Esophagus muscularis mucosa (tissue), 4 donors: ENCODE measurements around the gene SARS1. TPM values are rescaled to one million over a fixed set of nuclear protein-coding genes. Genes with fewer than 3 reads are reported as not detected.

Source experiments
- DNase-seq: peaks from one replicate; pipeline ENCODE4 v3.0.0-alpha.2; 2017; ENCODE audit errors: extremely low spot score
- H3K27ac ChIP-seq, 4 donors: fragments of 200-600 bp; sonication (generic); replicated peaks in 1 of 4; 1 replicate in 3 of 4; 2 replicates in 1 of 4; pipeline ENCODE4 v1.5.1; 2016 to 2019; ENCODE audit warnings: mild to moderate bottlenecking in 1 of 4
- H3K27me3 ChIP-seq, 4 donors: fragments of 200-600 bp; sonication (generic); one replicate each; pipeline versions ENCODE4 v1.5.1 to v1.6.0; 2016 to 2019
- H3K36me3 ChIP-seq, 4 donors: fragments of 200-600 bp; sonication (generic); one replicate each; pipeline ENCODE4 v1.5.1; 2016 to 2019
- H3K4me1 ChIP-seq, 4 donors: fragments of 200-600 bp; sonication (generic); one replicate each; pipeline ENCODE4 v1.5.1; 2016 to 2019
- H3K4me3 ChIP-seq, 4 donors: fragments of 200-600 bp; sonication (generic); 1 replicate in 2 of 4; 2 replicates in 2 of 4; pipeline ENCODE4 v1.5.1; 2016 to 2019; ENCODE audit warnings: mild to moderate bottlenecking in 4 of 4, moderate library complexity in 1 of 4
- H3K9me3 ChIP-seq, 4 donors: fragments of 200-600 bp; sonication (generic); 1 replicate in 3 of 4; 2 replicates in 1 of 4; pipeline ENCODE4 v1.5.1; 2016 to 2019
- CTCF ChIP-seq, 3 experiments: fragments of 200-600 bp in 2 of 3; fragments of 450-650 bp in 1 of 3; sonication (generic) in 2 of 3; IDR thresholded peaks; one replicate each; pipeline ENCODE4 v1.5.1; 2017 to 2019; ENCODE audit warnings: antibody characterized with exemption in 3 of 3, mild to moderate bottlenecking in 2 of 3, moderate library complexity in 1 of 3
- EP300 ChIP-seq: sonication (generic); formaldehyde crosslinking; IDR thresholded peaks from one replicate; pipeline ENCODE4 v1.6.1; 2017; ENCODE audit warnings: antibody characterized with exemption
- POLR2A ChIP-seq: fragments of 450-650 bp; IDR thresholded peaks from one replicate; pipeline ENCODE4 v1.6.1; 2017; ENCODE audit warnings: antibody characterized with exemption, moderate library complexity, mild to moderate bottlenecking, low read depth
- POLR2AphosphoS5 ChIP-seq, 2 donors: sonication (generic); formaldehyde crosslinking; IDR thresholded peaks; one replicate each; pipeline ENCODE4 v1.6.1; 2017; ENCODE audit warnings: antibody characterized with exemption in 2 of 2
- WGBS: methylation state at CpG from one replicate; pipeline ENCODE4 v1.1.5; 2018; 5-methylcytosine and 5-hydroxymethylcytosine counted together
- intact Hi-C: fragments of 100-400 bp; cut with DNase I; formaldehyde crosslinking; loops from one replicate; pipeline ENCODE4 v1.15.1; 2023
- total RNA-seq, 4 donors: library from RNA; depleted of rRNA; stranded (reverse); fragments of >200 nt; gene quantifications; one replicate each; pipeline versions ENCODE4 v1.1.0 to v1.2.1, GENCODE V29; 2016

Gene SARS1
- total RNA-seq, 4 donors from 2014 or later, result 125 to 180 (median 144) TPM

- H3K27ac ChIP-seq, result no peak overlapping the region
- no peak for DNase-seq
- intact Hi-C loops, result no loop called here
- peaks cover 0 to 15% (median 11%) of the 10 kb centered on the region in 4 donors for H3K4me1 ChIP-seq
- H3K9me3 ChIP-seq, result no peaks in the 10 kb centered on the region
- H3K27me3 ChIP-seq, result no peaks in the 10 kb centered on the region
- H3K36me3 ChIP-seq, result no peaks in the 10 kb centered on the region
- TF ChIP-seq CTCF (IDR thresholded peaks at IDR 0.05), result no peak
- TF ChIP-seq POLR2A, result no peak
- no peak for TF ChIP-seq POLR2AphosphoS5 (IDR thresholded peaks at IDR 0.05)
- no peak for TF ChIP-seq EP300
- H3K4me3 ChIP-seq, result no peak overlapping the region
These were observed 21.8 kb upstream of the SARS1 start for GRCh38 chr1:109191891-109192290.

GRCh38 chr1:109192433-109192832 lies 21.3 kb upstream of the SARS1 start:
- no peak for DNase-seq
- H3K9me3 ChIP-seq, result no peaks in the 10 kb centered on the region
- intact Hi-C loops, result no loop called here
- H3K4me3 ChIP-seq, result no peak overlapping the region
- TF ChIP-seq POLR2A (no peak), POLR2AphosphoS5 (IDR thresholded peaks at IDR 0.05) (no peak), CTCF (IDR thresholded peaks at IDR 0.05) (no peak), EP300 (no peak)
- H3K27ac ChIP-seq, result no peak overlapping the region
- H3K4me1 ChIP-seq, result peaks cover 0 to 9% (median 8%) of the 10 kb centered on the region in 4 donors
- no peaks in the 10 kb centered on the region for H3K27me3 ChIP-seq
- H3K36me3 ChIP-seq, result no peaks in the 10 kb centered on the region
- 64% methylated on average over 4 of the region's 4 CpGs for WGBS

- Histone ChIP-seq H3K4me1 (peaks cover 6 to 19% (median 14%) of the 10 kb centered on the region in 4 donors), H3K36me3 (no peaks in the 10 kb centered on the region), H3K9me3 (no peaks in the 10 kb centered on the region), H3K4me3 (no peak overlapping the region), H3K27ac (no peak overlapping the region), H3K27me3 (no peaks in the 10 kb centered on the region)
- 57% methylated on average over 14 of the region's 14 CpGs for WGBS
- TF ChIP-seq EP300, result no peak
- peak; percentile 37 to 60 (median 52) for TF ChIP-seq CTCF (IDR thresholded peaks at IDR 0.05)
- TF ChIP-seq POLR2A, result no peak
- intact Hi-C loops, result no loop called here
- no peak for DNase-seq
These were observed 19.8 kb upstream of the SARS1 start for GRCh38 chr1:109193653-109194590.

GRCh38 chr1:109197158-109198042 lies 16.3 kb upstream of the SARS1 start:
- no peak overlapping the region for H3K4me3 ChIP-seq
- no peaks in the 10 kb centered on the region for H3K27me3 ChIP-seq
- TF ChIP-seq EP300, result no peak
- TF ChIP-seq POLR2A, result no peak
- no peak for TF ChIP-seq CTCF (IDR thresholded peaks at IDR 0.05)
- peak in 1 of 2 donors; percentile 10 for TF ChIP-seq POLR2AphosphoS5 (IDR thresholded peaks at IDR 0.05)
- H3K4me1 ChIP-seq, result peaks cover 6 to 19% (median 14%) of the 10 kb centered on the region in 4 donors
- intact Hi-C loops, result loop anchor here (5.0 kb wide), 1 partner anchor 50 kb away; the partner anchor contains the start of gene CELSR2
- WGBS, result 50% methylated on average over 10 of the region's 10 CpGs
- H3K9me3 ChIP-seq, result no peaks in the 10 kb centered on the region
- H3K27ac ChIP-seq, result peak overlapping the region in 2 of 4 donors; percentile 28 to 58
- no peaks in the 10 kb centered on the region for H3K36me3 ChIP-seq
- DNase-seq, result no peak
